Measurements from ENCODE around the gene RBM5. TPM values are rescaled to one million over a fixed set of nuclear protein-coding genes. Genes with fewer than 3 reads are reported as not detected.

RBM5 gene
- total RNA-seq, 2 donors from 2014 or later: 217 to 301 TPM

GRCh38 chr3:50156549-50157493, 68.1 kb downstream of the RBM5 start:
- H3K27me3 ChIP-seq (replicated peaks; ENCODE audit: insufficient read depth): no peaks in the 10 kb centered on the region
- ATAC-seq (ENCODE audit: insufficient number of reproducible peaks, low FRiP score, low read depth) (no peak), DNase-seq (ENCODE audit: low spot score) (no peak)
- peak overlapping the region; percentile 69 for H3K4me3 ChIP-seq
- H3K9me3 ChIP-seq: no peaks in the 10 kb centered on the region
- TF ChIP-seq CTCF (IDR thresholded peaks at IDR 0.05): no peak
- H3K27ac ChIP-seq: peak overlapping the region; percentile 64 to 72
- peaks cover 16 to 70% of the 10 kb centered on the region in 2 donors for H3K4me1 ChIP-seq (ENCODE audit: control insufficient read depth in 1 of 2, low read depth in 2 of 2)
- H3K36me3 ChIP-seq: no peaks in the 10 kb centered on the region

- Histone ChIP-seq H3K36me3 (no peaks in the 10 kb centered on the region), H3K27me3 (replicated peaks; ENCODE audit: insufficient read depth) (no peaks in the 10 kb centered on the region), H3K9me3 (no peaks in the 10 kb centered on the region), H3K4me3 (peak overlapping the region; percentile 69), H3K4me1 (ENCODE audit: control insufficient read depth in 1 of 2, low read depth in 2 of 2) (peaks cover 24 to 76% of the 10 kb centered on the region in 2 donors), H3K27ac (peak overlapping the region; percentile 64 to 72)
- TF ChIP-seq CTCF (IDR thresholded peaks at IDR 0.05): no peak
- ATAC-seq (ENCODE audit: insufficient number of reproducible peaks, low FRiP score, low read depth) (no peak), DNase-seq (ENCODE audit: low spot score) (no peak)
These were observed 69.3 kb downstream of the RBM5 start for GRCh38 chr3:50157827-50158529.

- Histone ChIP-seq H3K9me3 (no peaks in the 10 kb centered on the region), H3K27ac (peak overlapping the region; percentile 64 to 72), H3K27me3 (replicated peaks; ENCODE audit: insufficient read depth) (no peaks in the 10 kb centered on the region), H3K4me1 (ENCODE audit: control insufficient read depth in 1 of 2, low read depth in 2 of 2) (peaks cover 29 to 83% of the 10 kb centered on the region in 2 donors), H3K36me3 (no peaks in the 10 kb centered on the region), H3K4me3 (no peak overlapping the region)
- DNase-seq (ENCODE audit: low spot score) (no peak), ATAC-seq (ENCODE audit: insufficient number of reproducible peaks, low FRiP score, low read depth) (no peak)
- TF ChIP-seq CTCF (IDR thresholded peaks at IDR 0.05): no peak
These were observed 69.9 kb downstream of the RBM5 start for GRCh38 chr3:50158530-50159146.

DNA sequence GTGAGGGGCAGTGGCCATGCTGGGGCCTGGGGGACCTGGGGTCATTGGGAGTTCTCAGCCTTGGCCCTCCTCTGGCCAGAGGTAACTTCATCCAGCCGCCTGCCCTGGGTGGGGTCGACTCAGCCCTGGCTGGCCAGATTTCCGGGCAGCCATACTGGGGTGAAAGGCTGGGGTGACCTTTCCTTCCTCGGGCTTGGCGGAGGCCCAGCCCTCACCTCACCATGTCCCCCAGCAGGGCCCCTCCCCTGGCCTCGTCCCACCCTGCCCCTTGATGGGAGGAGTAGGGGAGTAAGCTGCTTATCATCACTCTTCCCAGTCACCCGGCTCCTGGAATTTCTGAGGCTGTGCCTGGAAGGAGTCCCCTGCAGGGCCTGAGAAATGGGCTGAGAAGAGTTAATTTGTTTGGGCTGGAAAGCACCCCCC, 71.9 kb downstream of the RBM5 start:
- H3K4me1 ChIP-seq (ENCODE audit: control insufficient read depth in 1 of 2, low read depth in 2 of 2): peaks cover 45 to 95% of the 10 kb centered on the region in 2 donors
- H3K9me3 ChIP-seq: no peaks in the 10 kb centered on the region
- no peak for TF ChIP-seq CTCF (IDR thresholded peaks at IDR 0.05)
- DNase-seq (ENCODE audit: low spot score) (no peak), ATAC-seq (ENCODE audit: insufficient number of reproducible peaks, low FRiP score, low read depth) (no peak)
- H3K27ac ChIP-seq: peak overlapping the region in 1 of 2 donors; percentile 92
- H3K4me3 ChIP-seq: no peak overlapping the region
- no peaks in the 10 kb centered on the region for H3K36me3 ChIP-seq
- H3K27me3 ChIP-seq (replicated peaks; ENCODE audit: insufficient read depth): no peaks in the 10 kb centered on the region

DNA sequence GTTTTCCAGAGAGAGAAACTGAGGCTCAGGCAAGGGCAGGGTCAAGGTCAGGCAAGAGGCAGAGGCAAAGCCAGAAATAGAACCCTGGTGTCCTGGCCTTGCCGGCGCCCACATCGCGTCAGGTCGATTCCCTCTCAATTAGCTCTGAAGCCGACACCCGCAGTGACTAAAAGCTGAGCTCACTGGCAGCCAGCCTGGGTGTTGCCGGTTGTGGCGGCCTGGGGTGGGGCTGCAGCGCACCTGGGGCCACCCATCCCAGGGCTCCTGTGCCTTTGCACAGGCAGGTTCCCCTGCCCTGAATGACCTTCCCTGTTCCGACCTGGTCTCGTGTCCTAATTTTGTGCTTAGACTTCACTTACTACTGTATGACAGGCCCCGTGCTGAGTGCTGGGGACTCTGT, 72.6 kb downstream of the RBM5 start:
- no peak for TF ChIP-seq CTCF (IDR thresholded peaks at IDR 0.05)
- H3K4me3 ChIP-seq: no peak overlapping the region
- no peaks in the 10 kb centered on the region for H3K27me3 ChIP-seq (replicated peaks; ENCODE audit: insufficient read depth)
- no peaks in the 10 kb centered on the region for H3K9me3 ChIP-seq
- DNase-seq (ENCODE audit: low spot score): no peak
- H3K36me3 ChIP-seq: no peaks in the 10 kb centered on the region
- peaks cover 48 to 95% of the 10 kb centered on the region in 2 donors for H3K4me1 ChIP-seq (ENCODE audit: control insufficient read depth in 1 of 2, low read depth in 2 of 2)
- no peak for ATAC-seq (ENCODE audit: insufficient number of reproducible peaks, low FRiP score, low read depth)
- peak overlapping the region; percentile 22 to 92 for H3K27ac ChIP-seq
